GM21515 (cell line): ENCODE results near the gene TLE1.
"Not testable (repeated sequence)": the region's sequence is repeated elsewhere in the genome, so short reads cannot be mapped to it uniquely, and the experiment has no call there.

ENCODE experiments used
- ATAC-seq: cut with Tn5 transposase; IDR thresholded peaks from one replicate; pipeline ENCODE4 v1.9.1; 2021; ENCODE audit not compliant: unreplicated experiment

TLE1 gene

GRCh38 chr9:81653240-81653639 lies 36.1 kb downstream of the TLE1 start:
- ATAC-seq = no peak

DNA sequence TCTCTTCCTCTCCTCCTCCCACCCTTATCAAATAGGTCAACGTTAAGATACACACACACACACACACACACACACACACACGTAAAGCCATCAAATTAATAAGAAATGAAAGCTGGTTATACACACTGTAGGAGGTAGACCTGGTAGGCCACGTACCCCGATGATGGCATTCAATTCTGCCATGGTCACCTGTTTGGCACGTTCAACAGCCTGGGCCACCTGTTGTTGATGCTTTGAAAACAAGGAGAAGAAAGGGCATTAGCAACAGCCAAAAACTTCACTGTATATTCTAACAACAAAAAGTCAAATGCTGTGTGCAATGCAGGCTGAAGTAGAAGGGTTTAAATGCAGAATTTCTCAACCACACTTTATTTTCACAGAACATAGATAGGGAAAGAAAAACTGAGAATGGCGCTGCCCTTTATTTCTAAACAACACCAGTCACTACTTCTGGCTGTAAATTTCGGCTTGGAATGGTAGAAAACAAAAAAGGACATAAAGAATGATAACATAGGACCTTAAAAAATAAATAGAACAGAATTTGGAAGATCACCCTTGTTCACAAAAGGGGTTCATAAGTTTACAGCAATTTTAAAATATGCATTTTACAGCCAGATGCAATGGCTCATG lies 37.2 kb downstream of the TLE1 start:
- no peak for ATAC-seq

DNA sequence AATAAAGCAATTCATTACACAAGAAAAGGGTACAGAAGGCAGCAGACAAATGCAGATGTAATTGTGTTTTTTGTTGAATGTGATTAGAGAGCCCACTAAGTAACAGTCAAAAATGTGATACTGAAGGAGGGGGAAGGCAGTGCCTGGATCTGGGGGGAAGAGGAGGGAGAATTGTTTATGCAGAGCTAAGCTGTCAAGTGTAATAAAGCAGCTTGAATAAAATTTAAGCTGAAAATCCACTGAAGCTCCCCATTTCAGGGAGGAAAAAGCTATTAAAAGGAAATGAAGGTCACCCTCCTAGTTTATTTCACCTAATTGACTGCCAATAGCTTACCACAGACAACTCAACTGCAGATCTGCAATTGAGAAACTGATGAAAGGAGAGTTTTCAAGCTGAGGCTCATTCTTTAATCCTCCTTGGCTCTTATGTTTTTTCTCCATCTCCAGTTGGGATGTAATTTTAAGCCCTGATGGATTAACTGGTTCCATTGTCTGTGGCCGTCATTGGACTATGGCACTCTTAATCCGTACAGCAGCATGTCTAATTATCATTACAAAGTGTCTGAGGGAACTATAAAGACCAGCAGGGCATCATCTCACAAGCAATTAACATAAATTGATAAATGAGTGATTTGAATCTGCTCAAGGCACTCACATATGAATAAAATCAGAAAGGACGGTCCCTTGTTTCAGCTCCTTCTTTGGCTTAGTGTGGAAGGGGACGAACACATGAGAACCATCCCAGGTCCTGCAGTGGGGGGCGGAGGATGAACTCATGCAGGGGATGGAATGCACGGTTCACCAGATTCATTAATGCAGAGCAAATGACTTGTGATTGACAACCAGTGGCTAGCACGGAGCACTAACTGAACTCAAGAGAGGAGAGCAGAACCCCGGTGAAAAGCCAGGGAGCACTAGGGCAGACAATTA lies 38.5 kb downstream of the TLE1 start:
- no peak for ATAC-seq

GRCh38 chr9:81649475-81650240 lies 39.7 kb downstream of the TLE1 start:
- no peak for ATAC-seq

DNA sequence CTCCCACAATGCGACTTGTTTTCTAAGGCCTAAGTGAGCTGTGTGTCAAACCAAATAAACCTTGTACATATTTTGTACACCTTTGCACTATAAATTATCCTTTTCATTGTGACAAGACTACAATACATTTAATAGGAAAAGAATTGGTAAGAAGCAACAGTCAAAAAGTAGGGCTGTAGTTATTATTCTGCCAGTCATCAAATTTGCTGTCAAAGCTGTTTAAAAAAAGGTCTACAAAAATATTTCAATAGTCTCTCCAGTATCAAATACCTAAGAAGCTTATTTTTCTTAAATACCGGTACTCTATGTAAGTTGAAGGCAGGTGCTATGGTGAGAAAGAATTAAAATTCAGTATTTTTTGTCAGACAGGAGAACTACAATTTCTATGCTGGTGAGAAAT lies 40.5 kb downstream of the TLE1 start:
- no peak for ATAC-seq

GRCh38 chr9:81646337-81646736 lies 43.0 kb downstream of the TLE1 start:
- ATAC-seq = no peak

GRCh38 chr9:81644513-81644912 lies 44.8 kb downstream of the TLE1 start:
- ATAC-seq = not testable (repeated sequence)

GRCh38 chr9:81637276-81637675 lies 52.1 kb downstream of the TLE1 start:
- ATAC-seq = no peak

- ATAC-seq = no peak
Measured at GRCh38 chr9:81636255-81636599, 53.1 kb downstream of the TLE1 start.

- ATAC-seq = no peak
Measured at GRCh38 chr9:81635521-81636254, 53.7 kb downstream of the TLE1 start.

DNA sequence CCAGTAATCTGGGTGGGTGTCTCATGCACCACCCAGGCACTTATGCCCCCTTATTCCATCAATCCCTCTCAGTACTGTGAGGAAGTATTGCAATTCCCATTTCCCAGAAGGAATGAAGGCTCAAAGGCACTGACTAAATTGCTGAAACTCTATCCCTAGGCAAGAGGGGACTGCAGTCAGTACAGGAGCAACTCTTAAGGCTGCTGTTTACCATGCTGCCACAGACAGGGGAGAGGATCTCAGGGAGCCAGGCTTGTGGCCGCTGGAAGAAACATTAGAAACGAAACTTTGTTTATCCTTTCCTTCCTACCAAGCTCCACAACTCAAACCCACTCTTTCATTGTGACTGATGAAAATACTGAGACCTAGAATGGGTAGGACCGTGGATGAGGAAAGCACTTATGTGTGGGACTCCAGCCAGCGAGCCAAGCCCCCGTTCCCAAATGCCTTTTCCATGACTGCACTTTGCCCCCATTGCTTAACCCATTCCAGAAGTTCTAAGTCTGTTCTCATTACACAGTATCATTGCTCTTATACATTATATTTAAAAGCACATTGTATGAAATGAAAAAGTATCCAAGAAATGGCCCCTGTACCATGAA lies 54.3 kb downstream of the TLE1 start:
- no peak for ATAC-seq

- ATAC-seq = no peak
Measured at GRCh38 chr9:81633952-81634854, 55.1 kb downstream of the TLE1 start.

DNA sequence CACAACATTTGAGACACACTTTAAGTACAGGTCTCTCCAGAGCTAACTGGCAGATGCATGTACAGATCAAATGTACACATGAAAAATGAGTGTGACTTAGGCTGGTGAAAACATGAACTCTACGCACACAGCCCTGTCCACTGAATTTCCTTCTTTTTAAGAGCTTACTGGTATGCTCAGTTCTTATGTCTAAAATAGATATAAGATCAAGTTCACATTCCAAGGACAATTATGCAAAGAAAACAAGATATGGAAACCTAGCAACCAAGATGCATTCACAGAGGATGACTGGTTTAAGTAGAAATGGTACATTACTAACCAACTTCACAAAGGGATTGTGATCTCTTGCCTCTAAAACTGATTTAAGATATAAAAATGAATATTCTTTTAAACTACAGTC lies 56.7 kb downstream of the TLE1 start:
- ATAC-seq = no peak

GRCh38 chr9:81631218-81631745 lies 58.1 kb downstream of the TLE1 start:
- no peak for ATAC-seq

- no peak for ATAC-seq
Measured at GRCh38 chr9:81629440-81629839, 59.9 kb downstream of the TLE1 start.

DNA sequence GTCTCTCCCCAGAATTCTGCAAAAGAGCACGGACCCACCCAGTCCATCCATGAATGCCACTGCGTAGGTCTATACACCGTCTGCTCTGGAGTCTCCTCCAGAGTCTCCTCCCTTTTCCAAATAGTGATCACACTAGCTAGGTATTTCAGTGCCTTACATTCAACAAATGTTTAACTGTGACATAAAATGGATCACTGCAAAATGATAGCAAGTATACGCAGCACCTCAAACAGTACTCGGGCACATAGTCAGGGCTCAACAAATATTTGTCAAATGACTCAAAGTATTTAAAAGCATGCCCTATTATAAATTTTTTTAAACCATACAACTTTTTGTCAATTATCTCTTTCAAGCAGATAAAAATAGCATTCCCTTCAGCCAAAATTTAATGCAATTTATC lies 60.5 kb downstream of the TLE1 start:
- ATAC-seq = no peak

GRCh38 chr9:81627481-81627880 lies 61.9 kb downstream of the TLE1 start:
- ATAC-seq = no peak

- no peak for ATAC-seq
Measured at GRCh38 chr9:81626511-81626910, 62.8 kb downstream of the TLE1 start.

DNA sequence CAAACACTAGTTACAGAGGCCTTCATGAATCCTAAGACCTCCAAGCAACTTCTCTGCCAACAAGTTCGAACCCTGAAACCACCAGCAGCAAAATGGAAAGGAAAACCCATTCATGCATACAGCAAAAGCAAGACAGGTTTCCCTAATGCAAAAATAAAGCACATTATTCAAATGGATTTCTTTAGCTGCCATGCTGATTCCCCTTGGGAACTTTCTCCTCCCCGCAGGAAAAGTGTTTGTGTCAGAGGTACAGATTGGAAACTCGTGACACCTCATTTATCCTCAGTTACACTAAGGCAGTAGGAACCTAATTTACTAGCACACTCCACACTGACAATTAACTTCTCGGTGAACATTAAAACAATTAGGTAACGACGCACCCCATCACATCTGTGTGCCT lies 63.4 kb downstream of the TLE1 start:
- no peak for ATAC-seq
